Psoas muscle (tissue), 8 donors: Measurements from ENCODE around the gene RPL35. TPM values are rescaled to one million over a fixed set of nuclear protein-coding genes. Genes with fewer than 3 reads are reported as not detected.

Source experiments
- ATAC-seq, 4 donors: fragments of 200-7000 bp; cut with Tn5 transposase; one replicate each; pipeline ENCODE4 v1.9.1; 2020; ENCODE audit warnings: moderate library complexity in 3 of 4, mild to moderate bottlenecking in 2 of 4
- DNase-seq, 2 donors: peaks; one replicate each; pipeline ENCODE4 v3.0.0-alpha.2; 2020
- H3K27ac ChIP-seq: fragments of 200-600 bp; one replicate; pipeline ENCODE4 v1.8.0; 2022
- H3K27me3 ChIP-seq, 3 donors: fragments of 200-600 bp in 1 of 3; one replicate each; pipeline versions ENCODE4 v1.6.1 to v1.8.0; 2013 to 2022; ENCODE audit warnings: low read length in 2 of 3, mild to moderate bottlenecking in 2 of 3, moderate library complexity in 1 of 3; ENCODE audit not compliant: insufficient read depth in 3 of 3
- H3K36me3 ChIP-seq, 2 donors: fragments of 200-600 bp in 1 of 2; one replicate each; pipeline versions ENCODE4 v1.6.1 to v1.8.0; 2013 to 2022; ENCODE audit warnings: low read depth in 1 of 2, mild to moderate bottlenecking in 1 of 2, moderate library complexity in 1 of 2; ENCODE audit not compliant: insufficient read depth in 1 of 2
- H3K4me1 ChIP-seq: fragments of 200-600 bp; one replicate; pipeline ENCODE4 v1.8.0; 2022
- H3K4me3 ChIP-seq: fragments of 200-600 bp; one replicate; pipeline ENCODE4 v1.8.0; 2022; ENCODE audit warnings: mild to moderate bottlenecking
- H3K9me3 ChIP-seq: fragments of 200-600 bp; one replicate; pipeline ENCODE4 v1.8.0; 2022
- CTCF ChIP-seq: fragments of 200-600 bp; IDR thresholded peaks from one replicate; pipeline ENCODE4 v1.8.0; 2022; ENCODE audit warnings: antibody characterized with exemption
- WGBS, 3 donors: extraction: QIAGEN DNeasy Blood & Tissue Kit; methylation state at CpG; one replicate each; pipeline versions ENCODE4 v1.1.6 to v1.1.7; 2013; 5-methylcytosine and 5-hydroxymethylcytosine counted together
- intact Hi-C, 2 donors: fragments of 100-400 bp; cut with DNase I; formaldehyde crosslinking; loops; one replicate each; pipeline versions ENCODE4 v1.11.0 to v1.14.2; 2022
- polyA plus RNA-seq, 3 donors: library from polyadenylated mRNA; stranded (reverse); fragments of 200-250 nt; gene quantifications; one replicate each; pipeline ENCODE4 v1.2.3, GENCODE V29; 2013
- total RNA-seq, 4 donors: library from RNA; stranded (reverse); fragmentation: NEBNext Ultra II Directional in 2 of 4; extraction: Animal tissue kit (Norgen Biotek cat#: 25700) in 2 of 4; gene quantifications; one replicate each; pipeline versions ENCODE4 v1.2.1 to v1.2.4, GENCODE V29; 2021 to 2023
- donor health status: healthy with polysubstance abuse.
- donor health status: DM: no; HTN: no; CAD: no; lungs with moderate emphysema.
- donor health status: Bipolar disorder and iron deficiency.
- donor health status: healthy.
- donor health status: DM: yes; HTN: yes; CAD: no.
- donor health status: DM: no; HTN: no; CAD: no.
- donor health status: DM: no; HTN: no; CAD: no.
- donor health status: DM: yes; HTN: yes; CAD: no.

RPL35 gene
- total and polyA plus RNA-seq, 7 donors, result 994 to 4,666 (median 1,307) TPM

DNA sequence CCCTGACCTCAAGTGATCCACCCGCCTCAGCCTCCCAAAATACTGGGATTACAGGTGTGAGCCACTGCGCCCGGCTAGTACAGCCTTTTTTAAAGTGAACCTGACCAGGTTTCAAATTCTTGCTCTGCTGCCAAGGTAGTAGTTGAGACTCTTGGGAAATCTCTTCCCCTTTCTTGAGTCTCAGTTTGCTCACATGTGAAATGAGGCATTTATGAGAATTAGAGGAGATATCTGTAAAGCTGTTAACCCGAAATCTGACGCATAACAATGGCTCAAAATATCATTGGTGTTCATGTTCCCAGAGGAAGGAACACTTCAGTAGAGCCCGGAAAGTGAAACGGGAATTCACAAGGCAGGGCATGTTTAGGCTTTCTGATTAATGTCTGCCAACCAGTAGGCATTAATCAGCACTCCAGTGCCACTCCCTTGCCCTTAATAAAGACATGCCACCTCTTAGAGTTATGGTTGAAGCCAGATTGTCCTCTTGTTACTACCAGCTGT lies 1.7 kb upstream of the RPL35 start:
- ATAC-seq (peak in 2 of 4 donors; percentile 17 to 38), DNase-seq (no peak)
- H3K9me3 ChIP-seq, result no peaks in the 10 kb centered on the region
- no peak for TF ChIP-seq CTCF
- H3K4me1 ChIP-seq, result peaks cover 37% of the 10 kb centered on the region
- WGBS, 3 donors, result 44 to 57% (median 46%) methylated on average over 7 of the region's 7 CpGs
- peaks cover 8 to 28% of the 10 kb centered on the region in 2 donors for H3K36me3 ChIP-seq
- peak overlapping the region; percentile 92 for H3K27ac ChIP-seq
- intact Hi-C loops, result no loop called here
- no peaks in the 10 kb centered on the region for H3K27me3 ChIP-seq
- no peak overlapping the region for H3K4me3 ChIP-seq

DNA sequence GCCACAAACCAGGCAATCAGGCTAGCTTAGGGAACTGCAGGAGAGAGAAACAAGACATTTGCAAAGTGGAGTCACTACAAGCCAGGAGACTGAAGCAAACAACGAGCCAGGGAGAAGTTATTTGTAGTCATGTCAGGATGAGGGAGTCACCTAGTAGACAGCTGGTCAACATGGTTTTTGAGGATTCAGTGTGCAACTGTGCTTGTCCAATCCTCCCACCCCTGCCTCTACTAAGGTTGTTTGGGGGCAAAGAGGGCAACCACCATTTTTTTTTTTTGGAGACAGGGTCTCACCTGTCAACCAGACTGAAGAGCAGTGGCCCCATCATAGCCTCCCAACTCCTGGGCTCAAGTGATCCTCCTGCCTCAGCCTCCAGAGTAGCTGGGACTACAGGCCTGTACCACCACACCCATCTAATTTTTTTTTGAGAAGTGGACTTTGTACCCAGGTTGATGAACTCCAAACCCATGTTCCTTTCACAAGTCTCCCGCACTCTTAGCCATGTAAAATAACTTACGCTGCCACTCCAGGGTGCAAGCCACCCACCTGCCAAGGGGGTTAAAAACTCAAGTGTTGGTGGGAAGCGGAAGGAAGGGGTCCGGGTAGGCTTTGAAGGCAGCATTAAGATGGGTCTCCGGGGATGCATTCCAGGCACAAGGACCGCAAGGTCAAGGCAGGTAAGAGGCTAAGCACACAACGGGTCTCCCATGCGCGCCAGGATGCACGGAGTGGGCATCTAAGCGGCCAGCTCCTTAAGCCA lies 995 bp downstream of the RPL35 start:
- no peak for TF ChIP-seq CTCF
- Histone ChIP-seq H3K9me3 (no peaks in the 10 kb centered on the region), H3K27ac (peak overlapping the region; percentile 92), H3K27me3 (no peaks in the 10 kb centered on the region), H3K36me3 (peaks cover 8 to 50% of the 10 kb centered on the region in 2 donors), H3K4me3 (peak overlapping the region; percentile 91), H3K4me1 (peaks cover 29% of the 10 kb centered on the region)
- DNase-seq (no peak), ATAC-seq (no peak)
- intact Hi-C loops, result no loop called here
- 9 to 10% (median 10%) methylated on average over 12 of the region's 12 CpGs for WGBS, 3 donors

DNA sequence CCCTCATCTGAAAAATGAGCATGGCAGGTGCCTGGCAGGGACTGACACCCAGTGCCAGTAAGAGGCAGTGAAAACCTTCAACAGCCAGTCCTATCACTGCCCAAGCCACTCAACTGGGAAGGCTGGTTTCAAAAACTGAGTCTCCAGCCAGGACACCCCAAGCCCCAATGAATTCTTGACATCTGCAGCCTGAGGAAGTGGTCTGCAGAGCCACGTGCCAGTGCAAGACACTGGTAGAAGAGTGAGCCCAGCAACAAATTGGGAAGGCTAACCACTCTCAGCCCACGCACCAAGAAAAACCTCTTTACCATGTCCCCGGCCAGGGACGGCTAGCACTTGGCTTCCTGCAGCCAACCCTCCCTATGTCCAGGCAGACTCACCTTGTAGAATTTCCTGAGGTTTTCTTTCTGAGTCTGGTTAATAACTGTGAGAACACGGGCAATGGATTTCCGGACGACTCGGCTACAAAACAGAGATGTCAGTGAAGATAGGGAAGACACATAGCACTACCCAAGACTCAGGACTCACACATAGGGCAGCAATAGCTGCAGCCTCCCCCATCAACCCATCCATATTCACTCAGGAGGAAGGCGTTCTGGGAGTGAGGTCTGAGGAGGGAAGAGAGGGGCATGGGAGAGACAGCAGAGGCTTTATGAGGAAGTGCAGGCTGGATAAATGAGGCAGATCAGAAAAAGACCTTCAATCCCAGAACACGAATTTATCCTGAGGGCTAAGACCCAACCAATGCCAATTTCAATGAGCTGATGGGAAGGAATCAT lies 1.8 kb downstream of the RPL35 start:
- peaks cover 29% of the 10 kb centered on the region for H3K4me1 ChIP-seq

GRCh38 chr9:124858330-124859046 lies 3.3 kb downstream of the RPL35 start:
- 26 to 42% (median 29%) methylated on average over 9 of the region's 9 CpGs for WGBS, 3 donors
- Histone ChIP-seq H3K36me3 (peaks cover 8 to 50% of the 10 kb centered on the region in 2 donors), H3K4me1 (peaks cover 30% of the 10 kb centered on the region), H3K27ac (peak overlapping the region; percentile 36), H3K4me3 (no peak overlapping the region), H3K27me3 (no peaks in the 10 kb centered on the region), H3K9me3 (no peaks in the 10 kb centered on the region)
- ATAC-seq, result peak in 2 of 4 donors; percentile 3 to 16
- peak; percentile 24 for TF ChIP-seq CTCF
- intact Hi-C loops, result no loop called here
- no peak for DNase-seq

More for the DNA sequence above, 1.8 kb downstream of the RPL35 start:
- no peaks in the 10 kb centered on the region for H3K27me3 ChIP-seq
- H3K9me3 ChIP-seq, result no peaks in the 10 kb centered on the region
- ATAC-seq, result no peak
- peak overlapping the region; percentile 91 for H3K4me3 ChIP-seq
- peak overlapping the region; percentile 92 for H3K27ac ChIP-seq
- TF ChIP-seq CTCF, result no peak
- DNase-seq, result no peak
- 49 to 59% (median 56%) methylated on average over 10 of the region's 10 CpGs for WGBS, 3 donors
- intact Hi-C loops, result no loop called here
- H3K36me3 ChIP-seq, result peaks cover 8 to 50% of the 10 kb centered on the region in 2 donors
